Suprapubic skin (tissue), 4 donors: ENCODE measurements around the gene THUMPD1. TPM values are rescaled to one million over a fixed set of nuclear protein-coding genes. Genes with fewer than 3 reads are reported as not detected.
"Not testable (repeated sequence)": the region's sequence is repeated elsewhere in the genome, so short reads cannot be mapped to it uniquely, and the experiment has no call there.

Source experiments
- DNase-seq, 2 donors: peaks; one replicate each; pipeline ENCODE4 v3.0.0-alpha.2; 2019; ENCODE audit warnings: low spot score in 2 of 2
- H3K27ac ChIP-seq: fragments of 200-600 bp; sonication (generic); one replicate; pipeline ENCODE4 v1.5.1; 2019
- H3K27me3 ChIP-seq: fragments of 200-600 bp; sonication (generic); one replicate; pipeline ENCODE4 v1.5.1; 2019
- H3K36me3 ChIP-seq: fragments of 200-600 bp; sonication (generic); one replicate; pipeline ENCODE4 v1.5.1; 2019
- H3K4me1 ChIP-seq: fragments of 200-600 bp; sonication (generic); one replicate; pipeline ENCODE4 v1.5.1; 2019
- H3K4me3 ChIP-seq: fragments of 200-600 bp; sonication (generic); one replicate; pipeline ENCODE4 v1.5.1; 2019; ENCODE audit warnings: mild to moderate bottlenecking
- H3K9me3 ChIP-seq: fragments of 200-600 bp; sonication (generic); one replicate; pipeline ENCODE4 v1.5.1; 2019
- EP300 ChIP-seq: sonication (generic); formaldehyde crosslinking; IDR thresholded peaks from one replicate; pipeline ENCODE4 v1.6.1; 2017; ENCODE audit warnings: antibody characterized with exemption
- POLR2A ChIP-seq, 2 donors: fragments of 450-650 bp; IDR thresholded peaks; one replicate each; pipeline ENCODE4 v1.6.1; 2017; ENCODE audit warnings: antibody characterized with exemption in 2 of 2, mild to moderate bottlenecking in 2 of 2, moderate library complexity in 2 of 2
- POLR2AphosphoS5 ChIP-seq, 3 donors: sonication (generic); formaldehyde crosslinking; IDR thresholded peaks; one replicate each; pipeline ENCODE4 v1.6.1; 2017; ENCODE audit warnings: antibody characterized with exemption in 3 of 3
- WGBS: methylation state at CpG from one replicate; pipeline ENCODE4 v1.1.5; 2018; 5-methylcytosine and 5-hydroxymethylcytosine counted together
- total RNA-seq, 4 donors: library from RNA; depleted of rRNA; stranded (reverse); fragments of >200 nt; gene quantifications; one replicate each; pipeline ENCODE4 v1.1.0, GENCODE V29; 2016
- TF ChIP-seq, protein P1 (sequence below), 2 donors: fragments of 200-600 bp in 1 of 2; fragments of 450-650 bp in 1 of 2; sonication (generic) in 1 of 2; IDR thresholded peaks; one replicate each; pipeline ENCODE4 v1.5.1; 2016 to 2019; ENCODE audit warnings: antibody characterized with exemption in 2 of 2, mild to moderate bottlenecking in 1 of 2, moderate library complexity in 1 of 2

Gene THUMPD1
- total RNA-seq, 4 donors from 2014 or later = 63.4 to 71.9 (median 64.1) TPM

DNA sequence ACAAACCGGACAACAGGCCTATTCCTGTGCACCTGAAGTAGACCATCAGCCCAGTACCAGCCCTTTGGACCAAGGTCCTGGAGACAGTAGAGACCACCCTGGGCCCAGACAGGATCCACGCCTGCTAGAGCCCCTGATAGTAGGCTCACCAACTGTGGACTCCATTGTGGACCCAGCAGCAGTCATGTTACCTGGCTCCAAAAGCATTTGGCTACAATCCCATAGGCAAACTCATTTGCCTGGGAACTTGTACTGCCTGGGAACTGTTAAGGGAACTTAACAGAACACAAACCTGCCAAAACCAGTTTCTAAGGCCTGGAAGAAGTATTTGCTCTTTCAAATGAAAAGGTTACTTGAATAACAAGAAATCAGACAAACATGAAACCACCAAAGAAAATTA is 34.2 kb downstream of the THUMPD1 start:
- TF ChIP-seq EP300 (no peak), POLR2A (IDR thresholded peaks at IDR 0.05) (no peak), POLR2AphosphoS5 (IDR thresholded peaks at IDR 0.05) (no peak)
- TF ChIP-seq, protein P1, sequence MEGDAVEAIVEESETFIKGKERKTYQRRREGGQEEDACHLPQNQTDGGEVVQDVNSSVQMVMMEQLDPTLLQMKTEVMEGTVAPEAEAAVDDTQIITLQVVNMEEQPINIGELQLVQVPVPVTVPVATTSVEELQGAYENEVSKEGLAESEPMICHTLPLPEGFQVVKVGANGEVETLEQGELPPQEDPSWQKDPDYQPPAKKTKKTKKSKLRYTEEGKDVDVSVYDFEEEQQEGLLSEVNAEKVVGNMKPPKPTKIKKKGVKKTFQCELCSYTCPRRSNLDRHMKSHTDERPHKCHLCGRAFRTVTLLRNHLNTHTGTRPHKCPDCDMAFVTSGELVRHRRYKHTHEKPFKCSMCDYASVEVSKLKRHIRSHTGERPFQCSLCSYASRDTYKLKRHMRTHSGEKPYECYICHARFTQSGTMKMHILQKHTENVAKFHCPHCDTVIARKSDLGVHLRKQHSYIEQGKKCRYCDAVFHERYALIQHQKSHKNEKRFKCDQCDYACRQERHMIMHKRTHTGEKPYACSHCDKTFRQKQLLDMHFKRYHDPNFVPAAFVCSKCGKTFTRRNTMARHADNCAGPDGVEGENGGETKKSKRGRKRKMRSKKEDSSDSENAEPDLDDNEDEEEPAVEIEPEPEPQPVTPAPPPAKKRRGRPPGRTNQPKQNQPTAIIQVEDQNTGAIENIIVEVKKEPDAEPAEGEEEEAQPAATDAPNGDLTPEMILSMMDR (IDR thresholded peaks at IDR 0.05) = no peak
- 100% methylated on average over 1 of the region's 2 CpGs for WGBS
- Histone ChIP-seq H3K9me3 (no peaks in the 10 kb centered on the region), H3K4me3 (no peak overlapping the region), H3K4me1 (no peaks in the 10 kb centered on the region), H3K36me3 (no peaks in the 10 kb centered on the region), H3K27me3 (no peaks in the 10 kb centered on the region), H3K27ac (no peak overlapping the region)
- no peak for DNase-seq

DNA sequence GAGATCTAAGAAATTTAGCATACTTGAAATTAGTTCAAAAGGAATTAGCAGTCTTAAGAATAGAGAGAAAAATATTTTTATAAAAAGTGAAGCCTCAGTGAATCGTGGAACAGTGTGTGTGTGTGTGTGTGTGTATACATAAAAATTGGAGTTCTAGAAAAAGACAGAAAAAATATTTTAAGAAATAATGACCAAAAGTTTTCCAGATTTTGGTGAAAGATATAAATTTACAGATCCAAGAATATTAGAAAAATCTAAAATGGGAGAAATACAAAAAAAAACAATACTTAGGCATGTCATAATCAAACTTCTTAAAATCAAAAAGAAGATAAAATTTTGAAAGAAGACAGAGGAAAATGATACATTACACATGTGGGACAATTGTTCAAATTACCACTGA is 35.6 kb downstream of the THUMPD1 start:
- not testable (repeated sequence) for H3K27me3 ChIP-seq, H3K4me1 ChIP-seq, H3K9me3 ChIP-seq, H3K36me3 ChIP-seq, H3K4me3 ChIP-seq, DNase-seq, H3K27ac ChIP-seq
- 80% methylated on average over 1 of the region's 1 CpG for WGBS

DNA sequence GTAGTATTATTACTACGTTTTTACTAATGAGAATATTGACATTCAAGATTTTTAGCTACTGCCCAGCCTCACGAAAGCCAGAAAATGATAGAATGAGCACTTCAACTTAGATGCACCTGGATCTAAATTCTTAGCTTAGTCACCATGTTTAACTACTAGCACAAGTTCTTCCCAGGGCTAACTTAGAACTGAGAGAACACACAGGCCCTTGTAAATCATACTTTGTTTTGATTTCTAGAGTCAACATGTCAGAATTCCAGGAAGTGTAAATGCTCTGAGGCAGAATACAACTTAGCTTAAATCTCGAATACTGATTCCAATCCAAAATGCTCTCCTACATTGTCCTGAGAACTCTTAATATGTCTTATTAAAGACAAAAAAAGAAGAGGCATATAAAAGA is 37.3 kb downstream of the THUMPD1 start:
- no peak overlapping the region for H3K4me3 ChIP-seq
- no peaks in the 10 kb centered on the region for H3K9me3 ChIP-seq
- 65% methylated on average over 3 of the region's 3 CpGs for WGBS
- TF ChIP-seq POLR2AphosphoS5 (IDR thresholded peaks at IDR 0.05) = no peak
- TF ChIP-seq, protein P1 (IDR thresholded peaks at IDR 0.05) = no peak
- TF ChIP-seq EP300 = no peak
- TF ChIP-seq POLR2A (IDR thresholded peaks at IDR 0.05) = no peak
- no peaks in the 10 kb centered on the region for H3K36me3 ChIP-seq
- no peaks in the 10 kb centered on the region for H3K27me3 ChIP-seq
- no peak for DNase-seq
- H3K4me1 ChIP-seq = no peaks in the 10 kb centered on the region
- no peak overlapping the region for H3K27ac ChIP-seq

DNA sequence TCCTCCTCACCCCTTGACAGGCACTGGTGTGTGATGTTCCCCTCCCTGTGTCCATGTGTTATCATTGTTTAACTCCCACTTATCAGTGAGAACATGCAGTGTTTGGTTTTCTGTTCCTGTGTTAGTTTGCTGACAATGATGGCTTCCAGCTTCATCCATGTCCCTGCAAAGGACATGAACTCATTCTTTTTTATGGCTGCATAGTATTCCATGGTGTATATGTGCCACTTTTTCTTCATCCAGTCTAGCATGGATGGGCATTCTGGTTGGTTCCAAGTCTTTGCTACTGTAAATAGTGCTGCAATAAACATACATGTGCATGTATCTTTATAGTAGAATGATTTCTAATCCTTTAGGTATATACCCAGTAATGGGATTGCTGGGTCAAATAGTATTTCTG is 39.9 kb downstream of the THUMPD1 start:
- not testable (repeated sequence) for DNase-seq, H3K4me3 ChIP-seq, H3K27ac ChIP-seq, H3K27me3 ChIP-seq, H3K36me3 ChIP-seq, H3K9me3 ChIP-seq, H3K4me1 ChIP-seq

DNA sequence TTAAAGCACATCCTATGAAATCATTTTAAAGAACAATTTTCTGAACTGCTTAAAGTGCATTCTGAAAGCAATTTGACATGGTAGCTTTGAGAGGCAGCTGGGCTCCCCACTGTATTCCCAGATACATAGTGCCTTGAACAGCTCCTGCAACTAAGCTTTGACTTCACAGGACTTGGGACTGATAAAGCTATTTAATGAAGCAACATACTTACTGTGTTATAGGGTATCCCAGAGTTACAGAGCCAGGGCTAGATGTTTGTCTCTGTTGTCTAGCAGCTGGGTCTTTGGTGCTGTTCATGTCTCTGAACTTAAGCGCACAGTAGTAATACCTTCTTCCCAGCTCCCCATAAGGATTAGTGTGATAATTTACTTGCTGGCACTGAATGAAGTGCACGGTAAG is 45.0 kb downstream of the THUMPD1 start:
- Histone ChIP-seq H3K27me3 (no peaks in the 10 kb centered on the region), H3K9me3 (no peaks in the 10 kb centered on the region), H3K4me1 (no peaks in the 10 kb centered on the region), H3K27ac (no peak overlapping the region), H3K4me3 (no peak overlapping the region), H3K36me3 (no peaks in the 10 kb centered on the region)
- 97% methylated on average over 2 of the region's 2 CpGs for WGBS
- DNase-seq = no peak
- TF ChIP-seq POLR2A (IDR thresholded peaks at IDR 0.05) = no peak
- no peak for TF ChIP-seq POLR2AphosphoS5 (IDR thresholded peaks at IDR 0.05)
- TF ChIP-seq, protein P1 (IDR thresholded peaks at IDR 0.05) = no peak
- TF ChIP-seq EP300 = no peak

DNA sequence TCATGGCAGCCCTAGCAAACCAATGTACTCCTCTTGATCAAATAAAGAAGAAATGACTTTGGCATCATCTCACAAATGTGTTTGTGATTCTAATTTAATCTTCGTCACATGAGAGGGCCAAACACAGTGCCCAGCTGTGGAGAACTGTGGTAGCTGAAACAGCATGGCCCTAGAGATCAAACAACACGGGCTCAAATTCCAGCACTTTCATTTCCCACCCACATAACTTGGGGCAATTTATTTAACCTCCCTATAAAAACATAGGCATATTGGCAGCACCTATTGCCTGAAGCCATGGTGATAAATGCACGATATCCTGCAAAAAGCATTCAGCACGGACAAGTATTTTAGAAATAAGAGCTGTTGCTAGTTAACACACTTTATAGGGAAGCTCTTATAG is 46.6 kb downstream of the THUMPD1 start:
- DNase-seq = no peak
- Histone ChIP-seq H3K36me3 (no peaks in the 10 kb centered on the region), H3K4me1 (no peaks in the 10 kb centered on the region), H3K27me3 (no peaks in the 10 kb centered on the region), H3K27ac (no peak overlapping the region), H3K9me3 (no peaks in the 10 kb centered on the region), H3K4me3 (no peak overlapping the region)
- 48% methylated on average over 4 of the region's 4 CpGs for WGBS
- TF ChIP-seq POLR2AphosphoS5 (IDR thresholded peaks at IDR 0.05) (no peak), EP300 (no peak), POLR2A (IDR thresholded peaks at IDR 0.05) (no peak)
- TF ChIP-seq, protein P1 (IDR thresholded peaks at IDR 0.05) = no peak

DNA sequence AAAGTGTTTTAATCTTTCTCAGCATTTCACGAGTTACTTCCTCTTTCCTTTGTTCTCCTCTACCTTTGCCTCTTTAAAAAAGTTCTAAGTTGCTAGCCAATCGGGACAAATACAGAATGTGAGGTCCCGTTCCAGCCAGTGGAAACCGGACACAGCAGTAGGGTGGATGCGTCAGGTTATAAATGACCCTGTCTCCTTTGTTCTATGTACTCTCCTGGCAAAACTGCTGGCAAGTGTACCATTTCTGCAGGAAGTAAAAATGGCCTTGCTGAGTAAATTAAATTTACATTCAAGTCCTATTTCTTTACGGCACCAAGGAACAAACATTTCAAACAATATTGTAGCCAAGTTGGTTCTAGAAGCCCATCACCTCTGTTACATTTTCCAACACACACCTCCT is 47.5 kb downstream of the THUMPD1 start:
- 63% methylated on average over 6 of the region's 6 CpGs for WGBS
- H3K27me3 ChIP-seq, DNase-seq, H3K27ac ChIP-seq, H3K4me3 ChIP-seq, H3K36me3 ChIP-seq, H3K4me1 ChIP-seq, H3K9me3 ChIP-seq: not testable (repeated sequence)
